ENCODE data around the gene MSANTD1.

MSANTD1 gene

GRCh38 chr4:3263053-3263875 lies 14.3 kb downstream of the MSANTD1 start:
- no peak for DNase-seq (ENCODE audit: low read depth in 2 of 2)

- DNase-seq (ENCODE audit: low read depth in 2 of 2), result no peak
These were observed 14.9 kb downstream of the MSANTD1 start for GRCh38 chr4:3263876-3264193.

- DNase-seq (ENCODE audit: low read depth in 2 of 2), result no peak
These were observed 17.1 kb downstream of the MSANTD1 start for GRCh38 chr4:3266076-3266475.

GRCh38 chr4:3267576-3268394 lies 18.8 kb downstream of the MSANTD1 start:
- DNase-seq (ENCODE audit: low read depth in 2 of 2), result no peak

GRCh38 chr4:3268395-3269104 lies 19.6 kb downstream of the MSANTD1 start:
- DNase-seq (ENCODE audit: low read depth in 2 of 2), result no peak

- DNase-seq (ENCODE audit: low read depth in 2 of 2), result no peak
These were observed 20.4 kb downstream of the MSANTD1 start for GRCh38 chr4:3269105-3269927.

- DNase-seq (ENCODE audit: low read depth in 2 of 2), result no peak
These were observed 21.1 kb downstream of the MSANTD1 start for GRCh38 chr4:3269991-3270611.

GRCh38 chr4:3271131-3271530 lies 22.2 kb downstream of the MSANTD1 start:
- no peak for DNase-seq (ENCODE audit: low read depth in 2 of 2)

GRCh38 chr4:3276986-3277385 lies 28.0 kb downstream of the MSANTD1 start:
- DNase-seq (ENCODE audit: low read depth in 2 of 2), result no peak

- DNase-seq (ENCODE audit: low read depth in 2 of 2), result no peak
These were observed 31.5 kb downstream of the MSANTD1 start for GRCh38 chr4:3280466-3280865.

GRCh38 chr4:3283483-3283882 lies 34.5 kb downstream of the MSANTD1 start:
- DNase-seq (ENCODE audit: low read depth in 2 of 2), result no peak

GRCh38 chr4:3283916-3284315 lies 35.0 kb downstream of the MSANTD1 start:
- no peak for DNase-seq (ENCODE audit: low read depth in 2 of 2)

- no peak for DNase-seq (ENCODE audit: low read depth in 2 of 2)
These were observed 36.0 kb downstream of the MSANTD1 start for GRCh38 chr4:3284734-3285557.

GRCh38 chr4:3285558-3286334 lies 36.8 kb downstream of the MSANTD1 start:
- DNase-seq (ENCODE audit: low read depth in 2 of 2), result no peak

- no peak for DNase-seq (ENCODE audit: low read depth in 2 of 2)
These were observed 37.6 kb downstream of the MSANTD1 start for GRCh38 chr4:3286335-3287175.

- DNase-seq (ENCODE audit: low read depth in 2 of 2), result no peak
These were observed 38.5 kb downstream of the MSANTD1 start for GRCh38 chr4:3287271-3287971.

- DNase-seq (ENCODE audit: low read depth in 2 of 2), result no peak
These were observed 39.1 kb downstream of the MSANTD1 start for GRCh38 chr4:3287972-3288570.
